DND-41 (cell line): ENCODE results near the gene NDUFA13.
A peak's percentile ranks its signal among the peaks of the same experiment; 100 is the strongest.

Experiments
- EZH2 ChIP-seq: IDR thresholded peaks from 3 replicates; pipeline ENCODE4 v1.6.1; 2012; ENCODE audit warnings: borderline replicate concordance, low read depth, mild to moderate bottlenecking, moderate library complexity, low read length, inconsistent platforms; ENCODE audit not compliant: severe bottlenecking
- TF ChIP-seq, protein P1 (sequence below): IDR thresholded peaks from 2 replicates; pipeline ENCODE4 v1.5.1; 2012; ENCODE audit warnings: borderline replicate concordance, low read length, moderate library complexity, mild to moderate bottlenecking; ENCODE audit not compliant: poor library complexity, severe bottlenecking; ENCODE audit errors: extremely low read depth

- TF ChIP-seq, protein P1, sequence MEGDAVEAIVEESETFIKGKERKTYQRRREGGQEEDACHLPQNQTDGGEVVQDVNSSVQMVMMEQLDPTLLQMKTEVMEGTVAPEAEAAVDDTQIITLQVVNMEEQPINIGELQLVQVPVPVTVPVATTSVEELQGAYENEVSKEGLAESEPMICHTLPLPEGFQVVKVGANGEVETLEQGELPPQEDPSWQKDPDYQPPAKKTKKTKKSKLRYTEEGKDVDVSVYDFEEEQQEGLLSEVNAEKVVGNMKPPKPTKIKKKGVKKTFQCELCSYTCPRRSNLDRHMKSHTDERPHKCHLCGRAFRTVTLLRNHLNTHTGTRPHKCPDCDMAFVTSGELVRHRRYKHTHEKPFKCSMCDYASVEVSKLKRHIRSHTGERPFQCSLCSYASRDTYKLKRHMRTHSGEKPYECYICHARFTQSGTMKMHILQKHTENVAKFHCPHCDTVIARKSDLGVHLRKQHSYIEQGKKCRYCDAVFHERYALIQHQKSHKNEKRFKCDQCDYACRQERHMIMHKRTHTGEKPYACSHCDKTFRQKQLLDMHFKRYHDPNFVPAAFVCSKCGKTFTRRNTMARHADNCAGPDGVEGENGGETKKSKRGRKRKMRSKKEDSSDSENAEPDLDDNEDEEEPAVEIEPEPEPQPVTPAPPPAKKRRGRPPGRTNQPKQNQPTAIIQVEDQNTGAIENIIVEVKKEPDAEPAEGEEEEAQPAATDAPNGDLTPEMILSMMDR, result peak; percentile 40
- no peak for TF ChIP-seq EZH2
These were observed 14.4 kb downstream of the NDUFA13 start for GRCh38 chr19:19530423-19530804.
